GM12878 (cell line): Measurements from ENCODE around the gene LMNB1. TPM values are rescaled to one million over a fixed set of nuclear protein-coding genes. Genes with fewer than 3 reads are reported as not detected.
A peak's percentile ranks its signal among the peaks of the same experiment; 100 is the strongest.
"Not testable (repeated sequence)": the region's sequence is repeated elsewhere in the genome, so short reads cannot be mapped to it uniquely, and the experiment has no call there.

Source experiments
- ATAC-seq: fragments of 200-7000 bp; cut with Tn5 transposase; 3 replicates; pipeline ENCODE4 v1.9.1; 2020; ENCODE audit warnings: mild to moderate bottlenecking, moderate library complexity
- BruUV-seq: library from RNA; stranded (reverse); fragments of 400-500 nt; replicated peaks from 2 replicates; lab custom pipeline; 2021; lab: Mats Ljungman, UMichigan
- CTCF ChIA-PET: fragments of 300-600 bp; sonication (Branson Sonifier 250); formaldehyde crosslinking; extraction: SDS; loops from one replicate; lab custom pipeline; 2021; ENCODE audit warnings: inconsistent platforms; lab: Yijun Ruan, JAX
- POLR2A ChIA-PET: fragments of 350-600 bp; formaldehyde crosslinking; extraction: SDS; loops from one replicate; lab custom pipeline; 2021; ENCODE audit warnings: inconsistent platforms; lab: Charles Lee
- RAD21 ChIA-PET: fragments of 300-600 bp; sonication (Branson Sonifier 250); formaldehyde crosslinking; loops from one replicate; lab custom pipeline; 2023; ENCODE audit warnings: antibody characterized with exemption; ENCODE audit not compliant: unreplicated experiment; lab: Charles Lee
- SMC1A ChIA-PET: fragments of 300-600 bp; sonication (Branson Sonifier 250); formaldehyde crosslinking; loops from one replicate; lab custom pipeline; 2023; ENCODE audit not compliant: unreplicated experiment, uncharacterized antibody; lab: Charles Lee
- DNase-seq: peaks from one replicate; pipeline ENCODE4 v3.0.0-alpha.2; 2011; ENCODE audit warnings: low read depth, low spot score
- FAIRE-seq: peaks from 3 replicates; lab custom pipeline; 2011; peaks lifted over from hg19 to GRCh38; lab: Jason Lieb, UNC
- H2AFZ ChIP-seq: 2 replicates; pipeline ENCODE4 v1.6.0; 2011; ENCODE audit warnings: low read depth, low read length, control low read depth; ENCODE audit not compliant: control insufficient read depth
- H3K27ac ChIP-seq: 2 replicates; pipeline ENCODE4 v1.5.1; 2011; ENCODE audit warnings: control low read depth; ENCODE audit not compliant: control insufficient read depth, insufficient read depth
- H3K27me3 ChIP-seq, 2 experiments: replicated peaks in 1 of 2; 2 replicates each; pipeline versions ENCODE4 v1.6.0 to v1.6.1; 2011; ENCODE audit warnings: low read length in 1 of 2; ENCODE audit not compliant: control insufficient read depth in 2 of 2, insufficient read depth in 2 of 2
- H3K36me3 ChIP-seq, 2 experiments: 2 replicates each; pipeline ENCODE4 v1.5.1; 2011; ENCODE audit warnings: low read length in 1 of 2; ENCODE audit not compliant: control insufficient read depth in 2 of 2, insufficient read depth in 2 of 2
- H3K4me1 ChIP-seq: 2 replicates; pipeline ENCODE4 v1.6.1; 2011; ENCODE audit warnings: mild to moderate bottlenecking, low read length, moderate library complexity, mixed read lengths; ENCODE audit not compliant: control insufficient read depth, insufficient read depth
- H3K4me2 ChIP-seq: 2 replicates; pipeline ENCODE4 v1.6.0; 2011; ENCODE audit warnings: control low read depth; ENCODE audit not compliant: control insufficient read depth, insufficient read depth
- H3K4me3 ChIP-seq: fragments of 200-600 bp; sonication (generic); 2 replicates; pipeline ENCODE4 v1.5.1; 2016
- H3K79me2 ChIP-seq: 2 replicates; pipeline ENCODE4 v1.6.0; 2011; ENCODE audit warnings: low read length; ENCODE audit not compliant: control insufficient read depth, insufficient read depth
- H3K9ac ChIP-seq: 2 replicates; pipeline ENCODE4 v1.8.0; 2011; ENCODE audit warnings: low read length, control low read depth, mixed read lengths; ENCODE audit not compliant: control insufficient read depth, insufficient read depth
- H3K9me3 ChIP-seq: replicated peaks from 3 replicates; pipeline ENCODE4 v1.5.1; 2011; ENCODE audit warnings: mild to moderate bottlenecking, low read length; ENCODE audit not compliant: control insufficient read depth, insufficient read depth
- H4K20me1 ChIP-seq: 2 replicates; pipeline ENCODE4 v1.6.0; 2011; ENCODE audit not compliant: control insufficient read depth, insufficient read depth
- ATF7 ChIP-seq: fragments of 450-650 bp; IDR thresholded peaks from 2 replicates; pipeline ENCODE4 v1.6.1; 2016; ENCODE audit warnings: low read depth, mild to moderate bottlenecking
- DPF2 ChIP-seq: fragments of 450-650 bp; IDR thresholded peaks from 2 replicates; pipeline ENCODE4 v1.6.1; 2017; ENCODE audit warnings: mild to moderate bottlenecking
- IKZF2 ChIP-seq, 2 experiments: fragments of 450-650 bp; IDR thresholded peaks; 2 replicates each; pipeline ENCODE4 v1.6.1; 2017; ENCODE audit warnings: mild to moderate bottlenecking in 2 of 2, moderate library complexity in 2 of 2
- MTA2 ChIP-seq: fragments of 450-650 bp; IDR thresholded peaks from 2 replicates; pipeline ENCODE4 v1.6.1; 2016; ENCODE audit warnings: low read depth, mild to moderate bottlenecking, moderate library complexity
- NBN ChIP-seq: fragments of 450-650 bp; IDR thresholded peaks from 2 replicates; pipeline ENCODE4 v1.6.1; 2016
- SMARCA5 ChIP-seq: fragments of 450-650 bp; IDR thresholded peaks from 2 replicates; pipeline ENCODE4 v1.6.1; 2017; ENCODE audit warnings: mild to moderate bottlenecking
- ZNF217 ChIP-seq: fragments of 450-650 bp; IDR thresholded peaks from 2 replicates; pipeline ENCODE4 v1.6.1; 2017; ENCODE audit warnings: antibody characterized with exemption, mild to moderate bottlenecking
- WGBS: methylation state at CpG from one replicate; pipeline ENCODE4 v1.1.6; 2016; ENCODE audit warnings: low lambda C conversion rate; ENCODE audit not compliant: insufficient replicate concordance, insufficient coverage; ENCODE audit errors: missing lambda C conversion rate; 5-methylcytosine and 5-hydroxymethylcytosine counted together
- in situ Hi-C: fragments of 300-500 bp; cut with MboI; formaldehyde crosslinking; loops from 9 replicates; pipeline ENCODE4 v1.14.3; 2018; ENCODE audit warnings: mixed read lengths
- intact Hi-C: fragments of 100-400 bp; cut with micrococcal nuclease; formaldehyde crosslinking; loops from one replicate; pipeline ENCODE4 v1.14.2; 2022; ENCODE audit not compliant: unreplicated experiment
- polyA plus RNA-seq, 11 experiments: library from polyadenylated mRNA; depleted of rRNA in 4 of 11; unstranded in 6 of 11; stranded (reverse) in 5 of 11; fragments of >200 nt; fragmentation: Nextera tagmentation in 4 of 11; fragmentation: Illumina TruSeq in 1 of 11; extraction: Ambion mirVana in 4 of 11; extraction: Trizol in 1 of 11; gene quantifications; 1 replicate in 1 of 11; 2 replicates in 10 of 11; pipeline versions ENCODE4 v1.2.1 to v1.2.3, GENCODE V29; 2011 to 2016; ENCODE audit warnings: inconsistent platforms in 2 of 11, missing spikeins in 2 of 11, low read depth in 1 of 11
- total RNA-seq, 4 experiments: library from RNA; depleted of rRNA in 3 of 4; stranded (reverse); fragments of >200 nt in 3 of 4; fragmentation: Illumina TruSeq in 1 of 4; extraction: Trizol in 1 of 4; gene quantifications; 2 replicates each; pipeline versions ENCODE4 v1.2.1 to v1.2.3, GENCODE V29; 2013 to 2021
- TF ChIP-seq, protein P1 (sequence below): fragments of 450-650 bp; IDR thresholded peaks from 2 replicates; pipeline ENCODE4 v1.6.1; 2017; ENCODE audit warnings: low read depth, mild to moderate bottlenecking, moderate library complexity
- TF ChIP-seq, protein P2 (sequence below): fragments of 450-650 bp; IDR thresholded peaks from 2 replicates; pipeline ENCODE4 v1.6.1; 2017; ENCODE audit warnings: mild to moderate bottlenecking
- TF ChIP-seq, protein P3 (sequence below): fragments of 450-650 bp; IDR thresholded peaks from 2 replicates; pipeline ENCODE4 v1.6.1; 2016; ENCODE audit warnings: mild to moderate bottlenecking

LMNB1 gene
- total and polyA plus RNA-seq, 10 of the 15 experiments (the other 5 are each of a cell fraction or from before 2014, with no cell fraction given) = 7.0 to 185 (median 86.4) TPM

DNA sequence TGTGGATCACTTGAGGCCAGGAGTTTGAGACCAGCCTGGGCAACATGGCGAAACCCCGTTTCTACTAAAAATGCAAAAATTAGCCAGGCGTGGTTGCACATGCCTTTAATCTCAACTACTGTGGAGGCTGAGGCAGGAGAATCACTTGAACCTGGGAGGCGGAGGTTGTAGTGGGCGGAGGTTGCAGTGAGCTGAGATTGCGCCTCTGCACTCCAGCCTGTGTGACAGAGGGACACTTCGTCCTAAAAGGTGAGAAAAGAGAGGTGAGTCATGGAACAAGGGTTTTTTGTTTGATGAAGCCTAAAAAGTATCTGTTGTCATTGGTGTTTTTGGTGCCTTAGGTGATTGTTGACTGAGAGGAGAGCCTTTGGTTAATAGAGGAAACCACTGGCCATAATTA lies 11.5 kb downstream of the LMNB1 start:
- H4K20me1 ChIP-seq, H3K9me3 ChIP-seq, H3K36me3 ChIP-seq, BruUV-seq, H3K9ac ChIP-seq, FAIRE-seq, POLR2A ChIA-PET, H3K27me3 ChIP-seq, H2AFZ ChIP-seq, DNase-seq, intact Hi-C loops, in situ Hi-C loops, H3K4me3 ChIP-seq: not testable (repeated sequence)
- ChIA-PET CTCF (interaction anchor here (1.6 kb wide), 1 partner anchor 14 kb away, joined by 8 read pairs; no protein-coding TSS in a partner anchor), SMC1A (interaction anchor here (1.8 kb wide), 1 partner anchor 13 kb away, joined by 6 read pairs; no protein-coding TSS in a partner anchor), RAD21 (interaction anchor here (1.2 to 1.7 kb wide), 2 partner anchors 10 to 113 kb away, joined by 3 to 18 read pairs; no protein-coding TSS in a partner anchor)
- peak; percentile 51 for ATAC-seq
- TF ChIP-seq MTA2 = peak; percentile 61; the same call in 1 of the 2 replicates
- peak; percentile 69 for TF ChIP-seq ZNF217
- TF ChIP-seq, protein P1, sequence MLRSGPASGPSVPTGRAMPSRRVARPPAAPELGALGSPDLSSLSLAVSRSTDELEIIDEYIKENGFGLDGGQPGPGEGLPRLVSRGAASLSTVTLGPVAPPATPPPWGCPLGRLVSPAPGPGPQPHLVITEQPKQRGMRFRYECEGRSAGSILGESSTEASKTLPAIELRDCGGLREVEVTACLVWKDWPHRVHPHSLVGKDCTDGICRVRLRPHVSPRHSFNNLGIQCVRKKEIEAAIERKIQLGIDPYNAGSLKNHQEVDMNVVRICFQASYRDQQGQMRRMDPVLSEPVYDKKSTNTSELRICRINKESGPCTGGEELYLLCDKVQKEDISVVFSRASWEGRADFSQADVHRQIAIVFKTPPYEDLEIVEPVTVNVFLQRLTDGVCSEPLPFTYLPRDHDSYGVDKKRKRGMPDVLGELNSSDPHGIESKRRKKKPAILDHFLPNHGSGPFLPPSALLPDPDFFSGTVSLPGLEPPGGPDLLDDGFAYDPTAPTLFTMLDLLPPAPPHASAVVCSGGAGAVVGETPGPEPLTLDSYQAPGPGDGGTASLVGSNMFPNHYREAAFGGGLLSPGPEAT = 0 out of 2 replicates have a peak, but pooled peaks have one; percentile 33
- TF ChIP-seq NBN = peak; percentile 56; the same call in 1 of the 2 replicates
- TF ChIP-seq, protein P2, sequence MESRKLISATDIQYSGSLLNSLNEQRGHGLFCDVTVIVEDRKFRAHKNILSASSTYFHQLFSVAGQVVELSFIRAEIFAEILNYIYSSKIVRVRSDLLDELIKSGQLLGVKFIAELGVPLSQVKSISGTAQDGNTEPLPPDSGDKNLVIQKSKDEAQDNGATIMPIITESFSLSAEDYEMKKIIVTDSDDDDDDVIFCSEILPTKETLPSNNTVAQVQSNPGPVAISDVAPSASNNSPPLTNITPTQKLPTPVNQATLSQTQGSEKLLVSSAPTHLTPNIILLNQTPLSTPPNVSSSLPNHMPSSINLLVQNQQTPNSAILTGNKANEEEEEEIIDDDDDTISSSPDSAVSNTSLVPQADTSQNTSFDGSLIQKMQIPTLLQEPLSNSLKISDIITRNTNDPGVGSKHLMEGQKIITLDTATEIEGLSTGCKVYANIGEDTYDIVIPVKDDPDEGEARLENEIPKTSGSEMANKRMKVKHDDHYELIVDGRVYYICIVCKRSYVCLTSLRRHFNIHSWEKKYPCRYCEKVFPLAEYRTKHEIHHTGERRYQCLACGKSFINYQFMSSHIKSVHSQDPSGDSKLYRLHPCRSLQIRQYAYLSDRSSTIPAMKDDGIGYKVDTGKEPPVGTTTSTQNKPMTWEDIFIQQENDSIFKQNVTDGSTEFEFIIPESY = peak; percentile 57; the same call in 1 of the 2 replicates
- peak; percentile 51 to 60; a peak in 2 of 4 replicates for TF ChIP-seq IKZF2 (IDR thresholded peaks at IDR 0.05)
- TF ChIP-seq, protein P3, sequence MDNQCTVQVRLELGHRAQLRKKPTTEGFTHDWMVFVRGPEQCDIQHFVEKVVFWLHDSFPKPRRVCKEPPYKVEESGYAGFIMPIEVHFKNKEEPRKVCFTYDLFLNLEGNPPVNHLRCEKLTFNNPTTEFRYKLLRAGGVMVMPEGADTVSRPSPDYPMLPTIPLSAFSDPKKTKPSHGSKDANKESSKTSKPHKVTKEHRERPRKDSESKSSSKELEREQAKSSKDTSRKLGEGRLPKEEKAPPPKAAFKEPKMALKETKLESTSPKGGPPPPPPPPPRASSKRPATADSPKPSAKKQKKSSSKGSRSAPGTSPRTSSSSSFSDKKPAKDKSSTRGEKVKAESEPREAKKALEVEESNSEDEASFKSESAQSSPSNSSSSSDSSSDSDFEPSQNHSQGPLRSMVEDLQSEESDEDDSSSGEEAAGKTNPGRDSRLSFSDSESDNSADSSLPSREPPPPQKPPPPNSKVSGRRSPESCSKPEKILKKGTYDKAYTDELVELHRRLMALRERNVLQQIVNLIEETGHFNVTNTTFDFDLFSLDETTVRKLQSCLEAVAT = peak; percentile 40; the same call in 1 of the 2 replicates
- peak; percentile 62 for TF ChIP-seq ATF7
- peak; percentile 43; the same call in 1 of the 2 replicates for TF ChIP-seq SMARCA5
- peak; percentile 31; the same call in 1 of the 2 replicates for TF ChIP-seq DPF2
- 35% methylated on average over 7 of the region's 7 CpGs for WGBS
- H3K79me2 ChIP-seq = peaks cover 88% of the 10 kb centered on the region
- H3K27ac ChIP-seq = 0 out of 2 replicates have a peak overlapping the region, but pooled peaks have one; percentile 35
- H3K4me1 ChIP-seq = peaks cover 22% of the 10 kb centered on the region
- peak overlapping the region; percentile 62 for H3K4me2 ChIP-seq
